Neuronal stem cell (in vitro differentiated cells): ENCODE data around the gene ACOT2.
"Not testable (repeated sequence)": the region's sequence is repeated elsewhere in the genome, so short reads cannot be mapped to it uniquely, and the experiment has no call there.

ENCODE experiments used
- DNase-seq: peaks from one replicate; pipeline ENCODE4 v3.0.0-alpha.2; 2013; ENCODE audit warnings: low spot score
- H2AFZ ChIP-seq: one replicate; pipeline ENCODE4 v1.6.1; 2013; ENCODE audit warnings: mild to moderate bottlenecking, low read length, inconsistent platforms
- H2AK5ac ChIP-seq: 2 replicates; pipeline ENCODE4 v1.6.1; 2013; ENCODE audit warnings: low read depth, mild to moderate bottlenecking, inconsistent platforms, low read length, moderate library complexity, mixed read lengths
- H2BK120ac ChIP-seq: 2 replicates; pipeline ENCODE4 v1.6.1; 2013; ENCODE audit warnings: low read depth, mild to moderate bottlenecking, inconsistent platforms, low read length, moderate library complexity, mixed read lengths
- H2BK12ac ChIP-seq: one replicate; pipeline ENCODE4 v1.6.1; 2013; ENCODE audit warnings: low read length, inconsistent platforms
- H2BK15ac ChIP-seq: 2 replicates; pipeline ENCODE4 v1.6.1; 2013; ENCODE audit warnings: mild to moderate bottlenecking, low read length, inconsistent platforms, mixed read lengths
- H2BK5ac ChIP-seq: one replicate; pipeline ENCODE4 v1.6.1; 2013; ENCODE audit warnings: inconsistent platforms, mild to moderate bottlenecking, low read length, moderate library complexity
- H3K14ac ChIP-seq: one replicate; pipeline ENCODE4 v1.6.1; 2013; ENCODE audit warnings: low read length, inconsistent platforms
- H3K18ac ChIP-seq: 2 replicates; pipeline ENCODE4 v1.6.1; 2013; ENCODE audit warnings: low read length, inconsistent platforms
- H3K23ac ChIP-seq: 2 replicates; pipeline ENCODE4 v1.6.1; 2013; ENCODE audit warnings: low read depth, mild to moderate bottlenecking, mixed read lengths, low read length, inconsistent platforms; ENCODE audit not compliant: poor library complexity
- H3K27ac ChIP-seq: replicated peaks from 3 replicates; pipeline ENCODE4 v1.5.1; 2013; ENCODE audit warnings: low read length, inconsistent platforms
- H3K27me3 ChIP-seq, 3 experiments: 2 replicates each; pipeline ENCODE4 v1.6.1; 2013; ENCODE audit warnings: low read length in 3 of 3, mild to moderate bottlenecking in 2 of 3, inconsistent platforms in 1 of 3, low read depth in 1 of 3, mixed read lengths in 1 of 3, moderate library complexity in 1 of 3; ENCODE audit not compliant: control insufficient read depth in 3 of 3, insufficient read depth in 3 of 3
- H3K36me3 ChIP-seq, 2 donors: replicated peaks in 1 of 2; 2 replicates each; pipeline ENCODE4 v1.6.1; 2013; ENCODE audit warnings: low read length in 2 of 2; ENCODE audit not compliant: control insufficient read depth in 2 of 2, insufficient read depth in 2 of 2
- H3K4ac ChIP-seq: 2 replicates; pipeline ENCODE4 v1.6.1; 2013; ENCODE audit warnings: inconsistent platforms, mild to moderate bottlenecking, low read length, moderate library complexity
- H3K4me1 ChIP-seq, 2 donors: 1 replicate in 1 of 2; 2 replicates in 1 of 2; pipeline ENCODE4 v1.6.1; 2013; ENCODE audit warnings: low read length in 2 of 2, low read depth in 1 of 2; ENCODE audit not compliant: control insufficient read depth in 2 of 2, insufficient read depth in 1 of 2
- H3K4me2 ChIP-seq: one replicate; pipeline ENCODE4 v1.6.1; 2013; ENCODE audit warnings: mild to moderate bottlenecking, low read length, inconsistent platforms; ENCODE audit not compliant: insufficient read depth, poor library complexity, severe bottlenecking
- H3K4me3 ChIP-seq, 2 donors: 2 replicates each; pipeline ENCODE4 v1.5.1; 2013; ENCODE audit warnings: low read length in 2 of 2, mild to moderate bottlenecking in 2 of 2, inconsistent platforms in 1 of 2, moderate library complexity in 1 of 2
- H3K79me1 ChIP-seq: one replicate; pipeline ENCODE4 v1.6.1; 2013; ENCODE audit warnings: low read depth, mild to moderate bottlenecking, inconsistent platforms, low read length, moderate library complexity
- H3K9ac ChIP-seq: one replicate; pipeline ENCODE4 v1.6.1; 2013; ENCODE audit warnings: mild to moderate bottlenecking, low read depth, low read length, inconsistent platforms; ENCODE audit not compliant: poor library complexity
- H3K9me3 ChIP-seq, 2 donors: replicated peaks in 1 of 2; 2 replicates each; pipeline versions ENCODE3 to v1.6.1; 2013; ENCODE audit warnings: low read length in 2 of 2, mild to moderate bottlenecking in 2 of 2, inconsistent platforms in 1 of 2, low read depth in 1 of 2, mixed read lengths in 1 of 2, moderate library complexity in 1 of 2; ENCODE audit not compliant: control insufficient read depth in 2 of 2, insufficient read depth in 1 of 2
- H4K8ac ChIP-seq: one replicate; pipeline ENCODE4 v1.6.1; 2013; ENCODE audit warnings: low read depth, mild to moderate bottlenecking, inconsistent platforms, low read length, moderate library complexity
- H4K91ac ChIP-seq: one replicate; pipeline ENCODE4 v1.6.1; 2013; ENCODE audit warnings: low read length, low read depth, mild to moderate bottlenecking, inconsistent platforms; ENCODE audit not compliant: poor library complexity
- WGBS, 2 donors: extraction: QIAGEN DNeasy Blood & Tissue Kit; methylation state at CpG; one replicate each; pipeline ENCODE4 v1.1.7; 2013; ENCODE audit warnings: missing lambda C conversion rate in 2 of 2, mixed read lengths in 1 of 2; ENCODE audit not compliant: insufficient read length in 2 of 2, insufficient replicate concordance in 1 of 2; ENCODE audit errors: extremely low coverage in 2 of 2; 5-methylcytosine and 5-hydroxymethylcytosine counted together

Gene ACOT2

GRCh38 chr14:73553845-73554244 is 15.2 kb upstream of the ACOT2 start:
- DNase-seq, result no peak
- WGBS, 2 donors, result no CpG with 5 or more reads among the region's 4 CpGs
- H2AK5ac ChIP-seq, result no peak overlapping the region
- H3K14ac ChIP-seq, result no peak overlapping the region
- no peak overlapping the region for H3K27ac ChIP-seq
- no peak overlapping the region for H2AFZ ChIP-seq
- peaks cover 0 to 2% of the 10 kb centered on the region in 2 donors for H3K4me1 ChIP-seq
- no peak overlapping the region for H3K4me2 ChIP-seq
- H3K27me3 ChIP-seq, result no peaks in the 10 kb centered on the region
- no peak overlapping the region for H4K8ac ChIP-seq
- H3K18ac ChIP-seq, result no peak overlapping the region
- no peak overlapping the region for H3K9ac ChIP-seq
- no peak overlapping the region for H3K4ac ChIP-seq
- H2BK15ac ChIP-seq, result no peak overlapping the region
- no peak overlapping the region for H4K91ac ChIP-seq
- H3K4me3 ChIP-seq, result no peak overlapping the region
- no peaks in the 10 kb centered on the region for H3K9me3 ChIP-seq
- no peak overlapping the region for H2BK5ac ChIP-seq
- no peak overlapping the region for H3K23ac ChIP-seq
- H3K79me1 ChIP-seq, result no peaks in the 10 kb centered on the region
- no peak overlapping the region for H2BK12ac ChIP-seq
- H3K36me3 ChIP-seq, result no peaks in the 10 kb centered on the region
- H2BK120ac ChIP-seq, result no peak overlapping the region

- not testable (repeated sequence) for H3K27ac ChIP-seq, H3K4me3 ChIP-seq, DNase-seq, H2BK5ac ChIP-seq, H3K4me1 ChIP-seq, H3K27me3 ChIP-seq, H2AFZ ChIP-seq, H3K4ac ChIP-seq, H3K14ac ChIP-seq, H4K91ac ChIP-seq, H3K4me2 ChIP-seq, H3K23ac ChIP-seq, H2BK120ac ChIP-seq, H3K9ac ChIP-seq, H2AK5ac ChIP-seq, H2BK15ac ChIP-seq, H4K8ac ChIP-seq, H3K9me3 ChIP-seq, H3K18ac ChIP-seq, H3K36me3 ChIP-seq, H3K79me1 ChIP-seq, H2BK12ac ChIP-seq
- no CpG with 5 or more reads among the region's 2 CpGs for WGBS, 2 donors
Measured at GRCh38 chr14:73557201-73557600, 11.8 kb upstream of the ACOT2 start.

- H3K79me1 ChIP-seq, H3K4me3 ChIP-seq, H3K18ac ChIP-seq, H3K9me3 ChIP-seq, H3K14ac ChIP-seq, H3K9ac ChIP-seq, H4K91ac ChIP-seq, H3K4me2 ChIP-seq, H2BK12ac ChIP-seq, H2BK120ac ChIP-seq, H2BK5ac ChIP-seq, H2BK15ac ChIP-seq, H3K27me3 ChIP-seq, H3K4me1 ChIP-seq, H2AFZ ChIP-seq, H4K8ac ChIP-seq, H3K27ac ChIP-seq, H3K23ac ChIP-seq, H3K4ac ChIP-seq, DNase-seq, H3K36me3 ChIP-seq, H2AK5ac ChIP-seq: not testable (repeated sequence)
- no CpG with 5 or more reads among the region's 2 CpGs for WGBS, 2 donors
Measured at GRCh38 chr14:73558238-73558637, 10.8 kb upstream of the ACOT2 start.

- H3K4me3 ChIP-seq, DNase-seq, H2AK5ac ChIP-seq, H3K79me1 ChIP-seq, H2BK5ac ChIP-seq, H3K27me3 ChIP-seq, H4K8ac ChIP-seq, H3K14ac ChIP-seq, H3K4me2 ChIP-seq, H3K4me1 ChIP-seq, H2BK120ac ChIP-seq, H3K9me3 ChIP-seq, H3K9ac ChIP-seq, H3K36me3 ChIP-seq, H4K91ac ChIP-seq, H3K18ac ChIP-seq, H2BK15ac ChIP-seq, H3K23ac ChIP-seq, H2AFZ ChIP-seq, H3K27ac ChIP-seq, H2BK12ac ChIP-seq, H3K4ac ChIP-seq: not testable (repeated sequence)
- no CpG with 5 or more reads among the region's 7 CpGs for WGBS, 2 donors
Measured at GRCh38 chr14:73562256-73562655, 6.8 kb upstream of the ACOT2 start.
